ENCODE results near the gene LARGE1. TPM values are rescaled to one million over a fixed set of nuclear protein-coding genes. Genes with fewer than 3 reads are reported as not detected.

LARGE1 gene
- total and polyA plus RNA-seq, 2 of the 8 experiments (the other 6 are each of a cell fraction or from before 2014, with no cell fraction given): 43.7 to 83.0 TPM

DNA sequence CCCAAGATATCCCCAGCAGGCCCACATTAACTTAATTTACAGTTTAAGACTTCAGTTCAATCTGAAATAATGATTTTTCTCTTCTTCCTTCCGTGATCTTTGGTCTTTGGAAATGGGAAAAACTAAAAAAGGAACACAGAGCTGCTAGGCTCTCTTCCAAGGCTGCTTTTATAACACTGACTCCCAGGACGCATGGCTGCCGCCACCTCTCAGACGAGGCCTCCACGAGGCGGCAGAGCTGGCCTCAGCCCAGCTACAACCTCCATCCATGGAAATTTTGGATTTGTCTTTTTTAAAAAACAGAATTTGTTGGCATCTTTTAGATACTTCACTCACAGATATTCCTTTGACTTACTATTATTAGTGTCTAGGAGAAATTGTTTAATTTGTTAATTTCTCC lies 476.6 kb downstream of the LARGE1 start:
- Histone ChIP-seq H2AFZ (ENCODE audit: low read length) (no peak overlapping the region), H4K91ac (replicated peaks; ENCODE audit: insufficient read length, low read length) (no peak overlapping the region), H2BK15ac (ENCODE audit: low read length) (no peak overlapping the region), H2BK120ac (replicated peaks; ENCODE audit: low read depth, low read length) (no peak overlapping the region), H3K27ac (ENCODE audit: low read depth, low read length) (no peak overlapping the region), H4K20me1 (replicated peaks in 1 of 2; ENCODE audit: control insufficient read depth in 1 of 2, insufficient read depth in 2 of 2, low read length in 2 of 2) (no peaks in the 10 kb centered on the region), H4K5ac (ENCODE audit: insufficient read length, low read depth, low read length) (no peak overlapping the region), H3K4me1 (replicated peaks in 1 of 4; ENCODE audit: control insufficient read depth in 3 of 4, insufficient read depth in 4 of 4, low read length in 3 of 4) (no peaks in the 10 kb centered on the region), H2AK5ac (ENCODE audit: low read depth, low read length) (no peak overlapping the region), H3K9me3 (ENCODE audit: insufficient read depth in 2 of 2, low read depth in 1 of 2, low read length in 1 of 2) (no peaks in the 10 kb centered on the region), H3K79me1 (ENCODE audit: low read depth, low read length) (no peaks in the 10 kb centered on the region), H2BK20ac (ENCODE audit: low read length) (no peak overlapping the region), H3K4ac (replicated peaks; ENCODE audit: insufficient read length, low read depth, low read length) (no peak overlapping the region), H2BK12ac (ENCODE audit: low read depth, low read length) (no peak overlapping the region), H3K4me3 (ENCODE audit: extremely low read depth in 1 of 4, insufficient read depth in 2 of 4, low read depth in 3 of 4, low read length in 4 of 4) (no peak overlapping the region), H3K27me3 (replicated peaks in 1 of 4; ENCODE audit: control insufficient read depth in 3 of 4, extremely low read depth in 1 of 4, insufficient read depth in 3 of 4, low read length in 3 of 4) (no peaks in the 10 kb centered on the region), H3K56ac (replicated peaks; ENCODE audit: insufficient read length, low read depth, low read length) (no peak overlapping the region), H3K4me2 (ENCODE audit: insufficient read depth in 1 of 2, low read depth in 2 of 2, low read length in 2 of 2) (no peak overlapping the region), H2BK5ac (ENCODE audit: low read depth, low read length) (no peak overlapping the region), H3K18ac (ENCODE audit: extremely low read depth, low read length) (no peak overlapping the region), H4K8ac (ENCODE audit: extremely low read depth, insufficient read depth, low read length) (no peak overlapping the region), H3K9ac (replicated peaks in 1 of 4; ENCODE audit: extremely low read depth in 1 of 4, low read depth in 3 of 4, low read length in 3 of 4) (no peak overlapping the region), H3K36me3 (ENCODE audit: control insufficient read depth in 2 of 4, insufficient read depth in 4 of 4, low read length in 3 of 4) (no peaks in the 10 kb centered on the region), H3K23ac (ENCODE audit: insufficient read length) (no peak overlapping the region), H3K79me2 (ENCODE audit: control insufficient read depth in 1 of 2, insufficient read depth in 2 of 2, low read length in 2 of 2) (no peaks in the 10 kb centered on the region; a peak in 1 of 4 replicates), H3K14ac (ENCODE audit: insufficient read length) (no peak overlapping the region), H3K23me2 (ENCODE audit: low read depth, low read length) (no peaks in the 10 kb centered on the region)
- 98% methylated on average over 6 of the region's 6 CpGs; no CpG with 5 or more reads in 1 of the 2 experiments for WGBS, 2 experiments (ENCODE audit: extremely low coverage in 1 of 2, insufficient coverage in 1 of 2, insufficient read length in 1 of 2, insufficient replicate concordance in 2 of 2, low coverage in 1 of 2, low lambda C conversion rate in 2 of 2, missing lambda C conversion rate in 1 of 2)
- ChIA-PET CTCF (ENCODE audit: partially characterized antibody) (interaction anchor here (0.6 to 2.0 kb wide), 2 partner anchors 13 to 91 kb away, joined by 3 to 6 read pairs; no protein-coding TSS in a partner anchor), POLR2A (ENCODE audit: partially characterized antibody) (no interaction called here)
- DNase-seq (ENCODE audit: low read depth in 1 of 2, low spot score in 2 of 2) (no peak), FAIRE-seq (no peak)
- TF ChIP-seq SIRT6 (IDR thresholded peaks at IDR 0.05; ENCODE audit: low read length) (no peak), MAX (IDR thresholded peaks at IDR 0.05) (no peak), TCF12 (IDR thresholded peaks at IDR 0.05; ENCODE audit: low read depth, low read length) (no peak), ATF3 (IDR thresholded peaks at IDR 0.05; ENCODE audit: insufficient read depth, low read depth, low read length) (no peak), PHF8 (conservative IDR thresholded peaks at IDR 0.05; ENCODE audit: low read depth, low read length) (no peak), SUZ12 (IDR thresholded peaks at IDR 0.05; ENCODE audit: low read length) (no peak), RXRA (IDR thresholded peaks at IDR 0.05; ENCODE audit: insufficient read depth, low read depth, low read length) (no peak), CREB1 (IDR thresholded peaks at IDR 0.05) (no peak), ZNF274 (IDR thresholded peaks at IDR 0.05; ENCODE audit: borderline replicate concordance, extremely low read depth, low read length) (no peak), EZH2 (IDR thresholded peaks at IDR 0.05; ENCODE audit: low read depth, low read length, severe bottlenecking) (no peak), RFX5 (IDR thresholded peaks at IDR 0.05; ENCODE audit: borderline replicate concordance, low read depth, low read length) (no peak)
